NCI-H1105 treated with DMSO at 0.1 percent for 48 hours (cell line): ENCODE measurements around the gene PDCD1.

Experiments
- DNase-seq: peaks from one replicate; lab custom pipeline; 2025; lab: John Stamatoyannopoulos, UW

Gene PDCD1

DNA sequence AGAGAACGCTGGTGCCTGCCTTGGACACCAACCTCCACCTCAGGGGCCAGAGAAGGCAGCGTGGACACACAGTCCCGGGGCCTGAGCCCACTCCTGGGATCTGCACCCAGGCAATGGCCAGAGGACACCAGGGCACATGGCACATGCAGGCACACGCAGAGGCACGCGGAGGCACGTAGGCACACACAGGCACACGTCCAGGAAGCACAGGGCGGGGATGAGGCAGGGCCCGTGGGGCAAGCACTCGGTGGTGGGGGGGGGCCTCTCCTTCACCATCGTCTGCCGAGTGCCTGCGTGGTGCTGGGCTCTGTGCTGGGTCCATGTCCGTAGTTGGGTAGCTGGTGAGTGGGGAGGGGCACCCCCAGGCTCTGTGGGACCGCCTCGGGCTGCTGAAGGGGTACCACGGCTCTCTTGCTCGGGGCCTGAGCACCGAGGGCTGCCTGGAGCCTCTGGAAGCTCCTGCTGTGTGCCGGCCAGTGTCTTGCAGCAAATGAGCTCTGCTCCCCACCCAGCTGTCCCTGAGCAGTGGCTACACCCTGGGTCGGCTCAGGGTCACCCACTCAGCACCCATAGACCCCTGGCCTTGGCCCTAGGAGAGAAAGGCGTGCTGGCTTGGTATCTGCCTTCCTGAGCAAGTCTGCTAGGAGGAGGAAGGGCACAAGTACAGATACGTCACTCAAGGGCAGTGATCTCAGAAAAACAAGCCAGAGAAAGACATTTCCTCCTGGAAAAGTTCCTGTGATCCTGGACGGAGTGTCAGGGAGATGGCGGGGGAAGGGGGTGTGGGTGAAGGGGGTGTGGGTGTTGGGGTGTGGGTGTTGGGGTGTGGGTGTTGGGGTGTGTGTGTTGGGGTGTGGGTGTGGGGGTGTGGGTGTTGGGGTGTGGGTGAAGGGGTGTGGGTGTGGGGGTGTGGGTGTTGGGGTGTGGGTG lies 37.3 kb upstream of the PDCD1 start:
- no peak for DNase-seq

DNA sequence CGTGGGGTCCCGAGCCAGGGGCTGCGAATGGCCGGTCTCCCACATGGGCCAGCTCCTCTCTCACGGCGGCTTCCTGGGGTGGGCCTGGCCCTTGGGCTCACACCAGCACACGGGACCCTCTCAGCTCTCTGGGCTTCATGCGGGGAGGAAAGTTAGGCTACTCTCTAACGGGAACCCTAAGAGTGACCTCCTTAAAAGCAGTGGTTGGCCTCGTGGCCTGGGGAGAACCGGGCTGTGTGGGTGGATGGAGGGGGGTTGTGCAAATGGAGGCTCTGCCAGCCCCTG lies 36.7 kb upstream of the PDCD1 start:
- no peak for DNase-seq

GRCh38 chr2:241894681-241895426 lies 36.2 kb upstream of the PDCD1 start:
- no peak for DNase-seq

- DNase-seq = no peak
These were observed 35.5 kb upstream of the PDCD1 start for GRCh38 chr2:241894056-241894641.

- DNase-seq = no peak
These were observed 34.6 kb upstream of the PDCD1 start for GRCh38 chr2:241893265-241893664.

GRCh38 chr2:241892299-241893137 lies 33.8 kb upstream of the PDCD1 start:
- no peak for DNase-seq

- no peak for DNase-seq
These were observed 33.2 kb upstream of the PDCD1 start for GRCh38 chr2:241891988-241892298.

DNA sequence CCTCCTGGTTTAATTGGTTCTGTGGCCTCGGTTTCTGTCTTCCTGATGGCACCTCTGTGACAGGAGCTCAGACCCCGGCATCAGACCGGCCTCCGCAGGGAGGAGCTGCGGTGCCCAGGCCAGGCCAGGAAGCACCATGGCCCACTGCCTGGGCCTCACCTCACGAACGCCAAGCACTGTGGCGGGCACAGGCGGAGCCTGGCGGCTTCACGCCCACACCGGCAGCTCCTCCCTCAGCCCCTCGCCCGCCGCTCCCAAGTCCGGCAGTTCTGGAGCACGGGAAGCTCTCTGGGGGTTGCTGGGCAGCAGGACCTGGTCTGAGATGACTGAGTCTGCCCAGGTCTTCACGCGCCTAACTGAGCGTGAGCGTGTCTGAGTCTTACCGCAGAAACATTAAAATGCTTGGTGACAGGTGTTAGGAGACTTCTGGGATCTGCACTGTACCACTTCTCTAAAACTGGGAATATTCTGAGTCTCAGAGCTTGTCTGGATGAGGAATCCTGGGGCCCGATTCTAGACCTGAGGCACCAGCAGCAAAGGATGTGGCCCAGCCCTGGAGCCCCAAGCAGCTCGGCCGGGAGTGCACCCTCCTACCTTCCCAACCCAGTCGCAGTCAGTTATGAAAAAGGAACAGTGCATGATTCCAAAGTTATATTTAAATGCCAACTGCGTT lies 32.8 kb upstream of the PDCD1 start:
- DNase-seq = no peak

DNA sequence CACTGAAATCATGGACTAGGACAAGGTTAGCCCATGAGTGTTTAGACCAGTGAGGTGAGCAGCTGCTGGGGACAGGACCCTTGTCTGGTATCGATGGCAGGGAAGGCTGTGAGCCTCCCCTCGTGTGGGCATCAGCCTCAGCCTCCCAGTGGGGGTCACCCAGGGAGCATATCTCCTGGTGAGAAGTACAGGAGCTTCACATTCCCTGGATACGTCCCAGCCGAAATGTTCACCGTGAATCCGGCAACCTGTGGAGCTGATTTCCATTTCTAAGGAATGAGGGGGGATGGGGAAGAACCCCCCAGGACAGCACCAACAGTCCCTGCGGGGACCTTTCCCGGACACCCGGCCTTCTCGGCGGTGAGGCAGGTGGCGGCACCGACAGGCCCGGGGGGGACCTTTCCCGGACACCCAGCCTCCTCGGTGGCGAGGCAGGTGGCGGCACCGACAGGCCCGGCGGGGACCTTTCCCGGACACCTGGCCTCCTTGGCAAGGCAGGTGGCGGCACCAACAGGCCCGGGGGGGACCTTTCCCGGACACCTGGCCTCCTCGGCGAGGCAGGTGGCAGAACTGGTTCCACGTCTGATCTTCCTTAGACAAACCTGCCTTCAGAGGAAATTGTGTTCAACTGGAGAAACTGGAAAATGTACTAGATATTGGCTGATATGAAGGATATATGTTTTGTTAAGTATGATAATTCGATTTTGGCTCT lies 32.0 kb upstream of the PDCD1 start:
- DNase-seq = no peak

GRCh38 chr2:241888641-241889040 lies 29.9 kb upstream of the PDCD1 start:
- no peak for DNase-seq

GRCh38 chr2:241887806-241888522 lies 29.3 kb upstream of the PDCD1 start:
- no peak for DNase-seq

- no peak for DNase-seq
These were observed 28.2 kb upstream of the PDCD1 start for GRCh38 chr2:241886840-241887447.

- DNase-seq = no peak
These were observed 27.4 kb upstream of the PDCD1 start for GRCh38 chr2:241885946-241886643.

GRCh38 chr2:241885291-241885945 lies 26.7 kb upstream of the PDCD1 start:
- DNase-seq = peak; percentile 53

- no peak for DNase-seq
These were observed 26.2 kb upstream of the PDCD1 start for GRCh38 chr2:241884951-241885290.

- DNase-seq = no peak
These were observed 23.5 kb upstream of the PDCD1 start for GRCh38 chr2:241882091-241882625.

GRCh38 chr2:241880311-241881073 lies 21.8 kb upstream of the PDCD1 start:
- no peak for DNase-seq

GRCh38 chr2:241879326-241879725 lies 20.6 kb upstream of the PDCD1 start:
- no peak for DNase-seq
